A204.1 (cell line): ENCODE data around the gene LDLRAP1.

Experiments
- FAIRE-seq: peaks from 2 replicates; lab custom pipeline; 2012; peaks lifted over from hg19 to GRCh38; lab: Jason Lieb, UNC

The LDLRAP1 gene

DNA sequence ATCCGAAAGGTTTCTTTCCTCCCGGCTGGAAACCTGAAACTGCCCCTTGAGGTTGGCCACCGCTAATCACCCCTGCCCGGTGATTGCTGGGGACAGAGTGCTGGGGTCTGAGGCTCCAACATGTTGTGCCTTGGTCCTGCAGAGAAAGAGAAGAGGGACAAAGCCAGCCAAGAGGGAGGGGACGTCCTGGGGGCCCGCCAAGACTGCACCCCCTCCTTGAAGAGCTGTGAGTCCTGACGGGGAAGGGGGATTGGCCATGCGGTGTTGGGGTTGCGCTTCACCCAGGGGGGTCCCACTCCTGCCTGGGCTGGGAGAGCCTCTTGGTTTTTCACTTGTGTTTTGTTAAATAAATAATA lies 19.5 kb downstream of the LDLRAP1 start:
- FAIRE-seq = no peak

DNA sequence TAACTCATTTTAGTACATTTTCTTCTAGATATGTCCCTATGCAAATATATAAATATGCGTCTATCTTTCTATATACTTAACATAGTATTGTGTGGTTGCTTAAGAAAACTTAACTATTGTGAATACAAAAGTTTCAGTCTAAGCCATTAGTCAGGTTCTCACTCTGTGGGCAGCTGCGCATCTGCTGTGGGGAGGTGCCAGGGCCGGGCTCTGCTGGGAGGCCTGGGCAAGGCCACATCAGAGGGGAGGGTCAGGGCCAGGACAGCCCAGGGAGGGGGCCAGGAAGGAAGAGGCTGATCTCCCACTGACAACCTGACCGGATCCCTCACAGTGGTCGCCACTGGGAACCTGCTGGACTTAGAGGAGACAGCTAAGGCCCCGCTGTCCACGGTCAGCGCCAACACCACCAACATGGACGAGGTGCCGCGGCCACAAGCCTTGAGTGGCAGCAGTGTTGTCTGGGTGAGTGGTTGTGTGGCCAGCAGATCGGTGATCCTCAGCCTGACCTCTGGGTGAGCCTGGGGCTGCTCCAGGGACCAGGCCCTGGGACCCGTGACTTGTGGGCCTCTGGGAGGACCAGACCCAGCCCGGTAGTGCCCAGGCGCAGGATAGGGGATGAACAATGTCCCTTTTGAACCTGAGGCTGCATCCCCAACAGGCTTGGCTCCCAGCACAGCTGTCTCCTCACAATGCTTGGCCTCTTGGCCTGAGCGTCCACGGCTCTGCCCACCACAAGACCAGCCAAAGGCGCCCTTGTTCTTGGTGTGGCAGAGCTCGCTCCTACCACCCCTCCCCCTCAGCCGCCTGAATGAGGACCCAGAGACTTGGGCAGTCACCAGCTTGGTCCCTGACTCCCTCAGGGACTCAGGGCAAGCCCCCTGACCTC lies 20.2 kb downstream of the LDLRAP1 start:
- FAIRE-seq = no peak

DNA sequence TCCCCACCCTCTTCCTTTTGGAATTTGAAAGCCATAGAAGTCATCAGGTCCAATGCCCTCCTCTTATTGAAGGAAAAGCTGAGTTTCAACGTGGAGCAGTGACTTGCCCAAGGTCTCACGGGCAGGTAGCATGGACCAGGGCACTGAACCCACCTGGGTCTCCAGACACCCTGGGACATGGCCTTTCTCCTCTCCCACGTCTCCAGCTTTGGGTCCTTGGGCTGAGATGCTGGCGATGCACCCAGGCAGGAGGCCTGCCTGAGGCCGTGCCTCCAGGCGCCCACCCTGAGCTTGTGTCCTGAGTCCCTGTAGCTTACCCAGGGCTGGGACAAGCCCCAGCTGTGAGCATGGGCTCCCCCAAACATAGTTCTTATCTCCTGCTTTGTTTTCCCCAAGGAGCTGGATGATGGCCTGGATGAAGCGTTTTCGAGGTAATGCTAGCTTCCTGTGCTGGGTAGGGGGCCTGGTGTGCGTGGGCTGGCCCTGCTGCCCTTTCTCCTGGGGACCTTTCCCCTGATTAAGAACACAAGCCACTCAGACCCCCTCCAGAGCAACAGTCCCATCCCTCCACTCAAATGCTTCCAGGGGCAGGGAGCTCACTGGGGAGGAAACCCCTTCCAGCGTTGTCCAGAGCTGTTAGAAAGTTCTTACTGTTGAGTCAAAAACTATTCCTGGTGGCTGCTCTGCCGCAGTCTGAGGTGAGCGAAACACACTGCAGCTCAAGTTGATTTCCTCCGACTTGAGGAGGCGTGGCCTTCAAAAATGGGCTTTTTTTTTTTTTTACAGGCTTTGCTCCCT lies 21.6 kb downstream of the LDLRAP1 start:
- FAIRE-seq = no peak

DNA sequence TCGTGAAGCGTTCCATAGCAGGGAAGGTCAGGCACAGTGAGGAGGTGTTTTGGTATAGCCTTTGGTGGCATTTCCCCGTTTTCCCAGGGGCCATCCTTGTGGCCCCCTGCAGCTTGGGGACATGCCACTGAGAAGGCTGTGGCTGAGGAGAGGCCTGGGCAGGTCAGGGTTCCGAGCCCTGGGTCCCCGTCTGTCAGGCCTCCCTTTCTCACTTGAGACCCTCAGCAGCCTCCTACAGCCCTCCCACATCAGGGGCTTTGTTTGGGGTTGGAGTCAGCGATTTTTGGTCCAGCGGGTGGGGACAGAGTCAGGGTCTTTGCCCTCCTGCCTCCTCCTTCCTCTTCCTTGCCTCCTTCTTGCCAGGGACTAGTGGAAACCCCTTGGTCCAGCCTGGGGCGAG lies 22.2 kb downstream of the LDLRAP1 start:
- FAIRE-seq = no peak

DNA sequence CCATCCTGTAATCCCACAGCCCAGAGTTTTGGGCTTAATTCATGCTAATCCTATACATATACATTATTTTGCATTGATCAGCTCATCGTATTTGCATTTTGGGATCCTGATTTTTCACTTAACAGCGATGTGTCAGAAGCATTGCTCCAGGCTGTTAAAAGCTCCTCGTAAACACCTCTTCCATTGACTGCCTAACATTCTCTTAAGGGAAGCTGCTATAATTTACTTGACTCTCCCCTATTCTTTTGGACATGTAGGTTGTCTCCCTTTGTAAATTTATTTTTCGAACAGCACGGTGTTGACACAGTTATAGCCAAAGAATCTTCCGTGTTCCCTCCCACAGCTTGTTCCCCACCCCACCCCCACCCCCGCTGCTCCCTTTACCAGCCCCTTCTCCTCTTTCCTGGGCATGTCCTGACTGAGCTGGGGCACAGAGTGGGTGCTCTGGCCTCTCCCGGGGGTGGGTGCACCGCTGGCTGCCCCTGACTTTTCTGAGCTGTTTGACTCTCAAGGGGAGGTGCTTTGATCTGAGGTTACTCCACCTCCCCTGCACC lies 22.8 kb downstream of the LDLRAP1 start:
- FAIRE-seq = no peak

DNA sequence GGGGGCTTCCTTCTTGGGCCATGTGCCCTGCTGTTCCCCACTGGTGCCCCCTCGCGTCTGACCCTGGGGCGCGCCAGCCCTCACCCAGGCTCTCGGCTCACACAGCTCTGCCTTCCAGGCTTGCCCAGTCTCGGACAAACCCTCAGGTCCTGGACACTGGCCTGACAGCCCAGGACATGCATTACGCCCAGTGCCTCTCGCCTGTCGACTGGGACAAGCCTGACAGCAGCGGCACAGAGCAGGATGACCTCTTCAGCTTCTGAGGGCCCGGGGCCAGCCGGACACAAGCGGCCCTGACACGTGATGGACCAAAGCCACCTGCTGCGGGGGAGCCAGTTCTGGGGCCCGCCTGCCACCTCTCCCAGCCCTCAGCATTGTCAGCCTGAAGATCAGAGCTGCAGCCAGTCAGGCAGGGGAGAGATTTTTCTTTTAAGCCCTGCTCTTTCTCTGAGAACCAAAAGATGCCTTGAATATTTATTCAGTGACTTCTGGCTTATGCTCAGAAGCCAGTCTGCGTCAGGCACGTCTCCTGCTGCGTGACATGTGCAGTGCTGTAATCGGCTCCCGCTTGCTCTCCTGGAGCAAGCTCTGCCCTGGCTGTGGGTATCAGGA lies 23.4 kb downstream of the LDLRAP1 start:
- FAIRE-seq = no peak

DNA sequence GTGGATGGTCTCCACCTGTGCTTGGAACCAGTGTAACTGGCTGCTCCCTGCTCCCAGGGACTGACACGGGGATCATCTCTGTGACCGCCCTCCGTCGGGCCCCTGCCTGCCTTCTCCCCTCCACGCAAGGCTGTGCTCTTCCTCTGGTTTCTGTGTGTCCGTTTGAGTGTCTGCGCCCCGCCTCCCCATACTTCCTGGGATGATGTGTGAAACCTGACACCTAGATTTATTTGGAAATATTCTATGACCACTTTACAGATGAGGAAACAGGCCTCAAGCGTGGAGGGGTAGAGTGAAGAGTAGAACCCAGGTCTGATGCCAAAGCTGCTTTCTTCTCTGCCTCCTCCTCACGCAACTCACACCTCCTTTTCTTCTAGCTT lies 24.3 kb downstream of the LDLRAP1 start:
- FAIRE-seq = no peak

DNA sequence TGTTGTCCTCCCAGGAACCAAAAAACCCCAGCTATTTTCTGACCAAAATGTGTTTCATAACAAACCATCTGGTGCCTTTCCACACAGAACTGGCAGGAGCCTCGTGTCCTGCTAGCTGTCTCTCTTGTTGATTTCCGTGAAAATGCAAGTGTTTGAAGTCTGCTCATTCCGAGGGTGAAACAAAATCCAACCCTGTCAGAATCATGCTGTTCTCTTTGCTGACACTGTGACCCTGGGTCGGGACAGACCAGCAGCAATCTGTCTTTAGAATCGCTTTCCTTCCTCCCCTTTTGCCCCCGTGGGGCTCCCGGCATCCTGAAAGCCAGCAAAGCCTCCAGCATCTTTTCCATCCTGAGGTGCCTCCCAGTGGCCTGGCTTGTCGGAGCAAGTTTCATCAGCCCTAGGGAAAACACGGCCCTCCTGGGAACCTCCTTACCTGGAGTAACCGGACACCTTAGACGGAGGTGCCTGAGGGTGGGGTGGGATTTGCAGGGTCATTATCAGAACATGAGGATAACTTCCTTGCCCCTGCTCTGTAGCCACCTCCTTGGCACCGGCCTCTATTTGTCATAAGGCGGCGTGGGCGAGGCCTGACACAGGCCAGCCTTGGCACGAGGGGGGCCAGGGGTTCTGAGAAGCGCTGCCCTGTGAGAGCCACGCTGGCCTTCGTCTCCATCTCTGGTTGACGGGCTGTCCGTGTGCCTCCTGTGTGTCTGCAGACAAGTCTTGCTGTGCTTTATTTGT lies 24.9 kb downstream of the LDLRAP1 start:
- FAIRE-seq = no peak

DNA sequence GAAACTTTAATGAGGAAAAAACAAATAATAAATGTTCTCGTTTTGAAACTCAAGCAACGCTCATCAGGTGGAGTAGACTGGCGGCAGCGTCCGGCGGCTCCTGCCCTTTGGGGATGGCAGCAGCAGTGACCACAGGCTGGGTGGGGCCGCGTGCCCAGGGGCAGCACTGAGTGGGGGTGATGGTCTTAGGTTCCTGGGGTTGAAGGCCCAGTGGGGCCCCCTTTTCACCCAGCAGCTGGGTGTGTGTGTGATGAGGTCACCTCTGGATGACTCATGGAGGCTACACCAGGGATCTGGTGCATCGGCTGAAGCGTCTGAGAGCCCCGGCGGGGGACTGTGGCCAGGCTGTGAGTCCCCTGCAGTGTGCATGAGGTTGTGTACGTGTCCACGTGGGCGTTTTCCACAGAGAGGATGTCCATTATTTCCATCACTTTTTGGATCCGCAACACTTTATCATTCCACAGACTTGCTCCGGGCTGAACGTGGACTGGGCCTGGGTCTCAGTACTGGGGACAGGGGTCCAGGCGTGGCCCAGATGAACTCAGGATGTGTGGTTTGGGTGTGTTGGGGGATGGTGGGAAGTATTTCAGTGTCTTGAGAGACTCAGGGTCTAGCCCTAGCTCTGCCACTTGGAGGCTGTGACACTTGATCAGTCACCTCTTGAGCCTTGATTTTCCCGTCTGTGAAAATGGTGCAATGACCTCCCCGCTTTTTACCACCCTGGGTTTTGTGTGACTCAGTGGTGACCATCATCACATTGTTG lies 25.6 kb downstream of the LDLRAP1 start:
- FAIRE-seq = no peak

DNA sequence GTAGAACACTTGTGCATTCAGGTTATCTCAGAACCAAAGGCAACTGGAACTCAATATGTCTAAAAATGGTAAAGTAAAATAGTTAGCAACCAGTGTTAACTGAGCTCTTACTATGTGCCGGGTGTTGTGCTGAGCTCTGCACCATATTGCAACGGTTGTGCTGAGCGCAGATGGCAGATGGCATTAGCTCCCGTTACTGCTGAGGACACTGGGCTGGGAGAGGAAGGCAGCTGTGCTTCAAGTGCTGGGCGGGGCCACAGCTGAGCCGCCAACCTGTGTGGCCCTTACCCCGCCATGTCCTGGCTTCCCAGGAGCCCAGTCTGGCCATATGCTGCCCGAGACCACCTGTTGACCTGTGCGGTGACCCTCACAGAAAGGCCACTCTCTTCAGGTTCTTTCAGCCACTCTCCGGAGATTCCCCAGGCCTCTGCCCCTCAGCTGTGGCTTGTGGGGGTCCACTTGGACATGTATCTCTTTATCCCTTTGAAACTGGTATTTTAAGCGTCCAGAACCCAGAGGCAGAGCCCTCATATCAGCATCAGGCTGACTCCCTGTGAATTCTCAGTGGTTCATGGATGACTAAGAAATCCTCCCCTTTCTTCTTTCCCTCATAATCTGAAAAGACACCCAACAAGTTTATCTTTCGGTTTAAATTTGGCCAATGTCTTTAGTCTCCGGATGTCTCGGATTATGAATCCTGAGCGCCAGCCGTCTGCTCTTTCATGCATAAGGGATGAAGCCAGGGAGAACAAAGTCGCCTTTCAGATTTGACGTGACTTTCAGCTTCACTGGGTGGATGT lies 26.4 kb downstream of the LDLRAP1 start:
- FAIRE-seq = no peak

DNA sequence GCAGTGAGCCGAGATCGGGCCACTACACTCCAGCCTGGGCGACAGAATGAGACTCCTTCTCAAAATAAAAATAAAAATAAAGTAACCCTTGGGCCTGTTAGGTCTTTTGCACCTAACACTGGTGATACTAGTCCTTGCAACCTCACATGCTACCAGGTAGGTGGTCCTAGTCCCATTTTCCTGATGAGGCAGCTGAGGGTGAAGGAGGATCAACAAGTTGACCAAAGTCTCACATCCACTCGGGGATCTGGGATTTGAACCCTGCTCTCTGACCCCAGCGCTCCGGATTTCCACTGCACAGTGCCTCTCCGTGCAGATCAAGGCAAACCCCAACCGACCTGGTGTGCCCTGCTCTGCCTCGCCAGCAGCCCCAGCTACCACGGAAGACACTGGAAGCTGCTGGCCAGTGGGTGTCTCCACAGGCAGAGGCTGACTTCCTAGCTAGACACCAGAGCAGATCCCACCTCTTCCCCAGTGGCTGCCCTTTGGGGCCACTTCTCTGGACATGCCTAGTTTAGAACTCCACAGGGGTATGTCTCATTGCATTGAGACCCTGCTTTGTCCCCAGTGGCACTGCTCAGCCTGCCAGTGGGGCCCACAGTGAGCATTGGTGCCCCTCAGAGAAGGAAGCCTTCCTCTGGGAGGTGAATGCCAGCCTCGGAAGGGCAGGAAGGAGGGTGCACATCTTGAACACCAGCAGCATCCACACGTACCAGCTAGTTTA lies 27.6 kb downstream of the LDLRAP1 start:
- FAIRE-seq = no peak

DNA sequence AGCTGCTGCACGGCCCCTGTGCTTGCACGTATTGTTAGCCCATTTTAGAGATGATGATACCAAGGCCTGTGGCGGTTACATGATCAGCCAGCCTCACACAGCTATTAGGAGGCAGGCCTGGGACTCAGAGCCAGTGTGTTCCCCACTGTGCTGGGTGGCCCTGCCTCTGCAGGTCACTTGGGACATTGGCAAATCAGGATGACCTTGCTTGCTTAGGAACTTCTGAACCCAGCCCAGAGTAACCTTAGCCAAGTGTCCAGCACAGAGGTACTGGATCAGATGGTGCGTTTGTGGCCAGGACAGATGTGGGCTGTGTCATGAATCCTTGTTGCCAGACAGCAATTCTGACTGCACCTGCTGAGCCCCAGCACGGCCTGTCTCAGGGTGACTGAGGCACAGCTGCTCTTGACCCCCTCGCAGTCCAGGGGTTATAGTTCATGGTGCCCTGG lies 28.1 kb downstream of the LDLRAP1 start:
- FAIRE-seq = no peak

DNA sequence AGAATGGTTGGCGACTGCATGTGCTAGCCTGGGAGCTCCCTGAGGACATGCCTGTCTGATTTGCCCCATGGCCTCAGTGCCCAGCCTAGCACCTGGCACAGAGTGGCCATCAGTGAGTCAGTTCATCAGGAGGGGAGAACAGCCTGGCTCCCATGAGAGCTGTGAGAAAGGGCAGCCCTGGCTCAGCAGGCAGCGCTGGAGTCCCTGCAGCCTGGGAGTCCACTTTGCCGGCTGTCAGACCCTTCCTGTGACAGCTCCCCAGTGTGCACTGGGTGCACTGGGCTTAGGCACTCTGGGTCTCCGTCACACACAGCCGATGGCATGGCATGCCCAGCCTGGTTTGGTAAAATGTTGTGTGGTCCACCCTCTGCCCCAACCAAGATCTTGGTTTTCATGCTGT lies 28.7 kb downstream of the LDLRAP1 start:
- no peak for FAIRE-seq

DNA sequence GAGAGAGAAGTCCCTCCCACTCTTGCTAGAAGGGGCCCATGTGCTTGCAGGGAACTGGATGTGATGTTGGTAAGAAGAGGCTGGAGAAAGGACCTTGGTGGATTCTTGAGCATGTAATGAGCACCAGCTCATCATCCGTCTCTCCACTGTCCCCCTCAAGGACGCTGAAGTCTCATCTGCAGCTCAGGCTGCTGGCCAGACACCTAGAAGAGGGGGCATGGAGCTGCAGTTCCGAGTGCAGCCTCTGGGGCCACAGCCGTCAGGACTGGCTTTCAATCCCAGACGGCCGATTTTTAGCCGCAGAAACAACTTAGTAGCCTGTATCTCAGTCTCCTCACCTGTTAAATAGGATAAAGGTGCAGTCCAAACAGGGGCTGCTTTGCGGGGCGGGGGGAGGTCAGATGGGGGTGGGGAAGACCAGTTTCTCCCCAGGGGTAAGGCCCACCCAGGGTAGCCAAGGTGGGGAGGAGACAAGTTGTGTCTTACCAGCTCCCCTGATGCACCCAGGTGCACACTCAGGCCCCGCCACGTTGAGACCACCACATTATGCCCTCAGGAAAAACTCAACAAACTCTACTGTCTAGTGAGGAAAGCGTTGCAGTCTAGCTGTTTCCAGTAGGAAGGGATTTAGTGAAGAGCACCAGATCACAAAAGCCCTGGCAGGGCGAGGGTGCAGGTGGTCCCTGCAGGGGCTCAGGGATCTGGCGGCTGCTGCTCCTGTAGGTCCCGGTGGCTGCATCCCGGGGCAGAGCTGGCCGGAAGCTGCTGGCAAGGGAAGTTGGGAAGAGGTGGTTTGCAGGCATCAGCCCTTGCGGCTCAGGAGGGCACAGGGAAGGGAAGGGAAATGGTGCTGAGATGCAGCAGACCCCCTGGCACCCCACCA lies 29.5 kb downstream of the LDLRAP1 start:
- no peak for FAIRE-seq

DNA sequence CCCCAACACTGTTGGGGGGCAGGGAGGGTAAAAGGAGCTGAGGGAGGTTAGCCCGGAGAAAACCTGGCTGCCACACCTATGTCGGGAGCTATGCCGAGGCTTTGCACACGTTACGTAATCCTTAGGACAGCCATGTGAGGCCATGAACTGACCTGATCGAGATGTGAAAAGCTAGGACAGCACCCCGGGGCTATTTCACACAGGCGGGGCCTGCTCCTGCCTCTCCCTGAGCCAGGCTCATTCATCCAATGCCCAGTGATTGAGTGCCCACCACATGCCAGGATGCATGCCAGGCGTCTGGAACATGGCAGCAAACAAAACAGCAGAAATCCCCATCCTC lies 30.2 kb downstream of the LDLRAP1 start:
- no peak for FAIRE-seq

DNA sequence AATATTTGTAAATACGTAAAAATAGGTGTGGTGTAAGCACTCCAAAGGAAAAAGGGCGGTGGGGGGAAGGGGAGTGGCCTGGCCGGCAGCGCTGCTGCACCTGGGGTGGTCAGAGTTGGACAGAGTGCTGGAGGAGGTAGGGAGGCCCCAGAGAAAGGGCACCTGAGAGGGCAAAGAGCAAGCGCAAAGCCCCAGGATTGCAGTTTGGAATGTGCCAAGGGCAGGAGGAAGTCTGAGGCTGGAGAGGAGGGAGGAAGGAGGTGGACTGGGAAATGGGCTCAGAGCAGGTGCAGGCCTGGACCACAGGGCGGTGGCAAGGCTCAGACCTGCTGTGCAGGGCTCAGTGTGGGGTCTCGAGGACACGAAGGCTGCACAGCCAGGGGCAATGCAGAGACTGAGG lies 30.6 kb downstream of the LDLRAP1 start:
- FAIRE-seq = no peak

DNA sequence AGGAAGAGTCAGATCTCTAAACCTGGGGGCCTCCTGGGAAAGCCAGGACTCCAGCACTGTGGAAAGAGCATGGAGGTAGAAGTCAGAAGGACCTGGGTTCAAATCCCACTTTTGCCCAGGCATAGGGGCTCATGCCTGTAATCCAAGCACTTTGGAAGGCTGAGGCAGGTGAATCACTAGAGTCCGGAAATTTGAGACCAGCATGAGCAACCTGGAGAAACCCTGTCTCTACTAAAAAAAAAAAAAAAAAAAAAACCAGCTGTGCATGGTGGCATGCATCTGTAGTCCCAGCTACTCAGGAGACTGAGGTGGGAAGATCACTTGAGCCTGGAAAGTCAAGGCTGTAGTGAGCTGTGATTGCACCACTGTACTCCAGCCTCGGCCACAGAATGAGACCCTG lies 31.8 kb downstream of the LDLRAP1 start:
- no peak for FAIRE-seq

DNA sequence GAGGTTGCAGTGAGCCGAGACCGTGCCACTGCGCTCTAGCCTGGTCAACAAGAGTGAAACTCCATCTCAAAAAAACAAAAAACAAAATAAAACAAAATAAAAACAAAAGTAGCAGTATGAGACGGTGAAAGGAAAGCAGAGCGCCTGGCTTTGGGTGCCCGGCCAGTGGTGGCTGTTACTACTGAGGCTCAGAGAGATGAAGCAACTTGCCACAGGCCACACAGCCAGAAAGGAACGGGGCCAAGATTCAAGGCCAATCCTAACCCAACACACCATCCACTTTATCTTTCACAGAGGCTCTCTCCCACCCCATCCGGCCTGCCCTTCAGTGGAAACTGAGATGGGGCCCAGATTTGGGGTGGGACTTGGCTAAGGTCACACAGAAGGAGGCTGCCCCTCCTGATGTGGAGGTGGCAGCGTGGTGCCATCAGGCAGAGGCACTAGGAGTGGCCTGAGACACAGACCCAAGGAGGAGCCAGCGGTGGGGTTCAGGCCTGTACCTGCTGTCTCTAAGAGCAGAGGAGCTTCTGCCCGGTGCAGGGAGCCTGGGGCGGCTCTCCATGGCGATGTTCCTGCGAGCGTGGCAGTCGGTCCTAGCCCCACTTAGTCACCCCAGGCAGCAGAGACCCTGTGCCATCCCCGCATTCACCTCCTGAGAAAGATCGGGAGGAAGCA lies 33.2 kb downstream of the LDLRAP1 start:
- no peak for FAIRE-seq
